Measurements from ENCODE around the gene EPN1.

- no peak for TF ChIP-seq EZH2phosphoT487 (IDR thresholded peaks at IDR 0.05; ENCODE audit: insufficient read depth, low read depth)
- no peak for TF ChIP-seq EZH2 (IDR thresholded peaks at IDR 0.05; ENCODE audit: insufficient read depth, poor library complexity, severe bottlenecking)
Observed at GRCh38 chr19:55720214-55720746, 45.3 kb downstream of the EPN1 start.

All from GM23248 (cell line).